ENCODE data around the gene REEP2. TPM values are rescaled to one million over a fixed set of nuclear protein-coding genes. Genes with fewer than 3 reads are reported as not detected.
A peak's percentile ranks its signal among the peaks of the same experiment; 100 is the strongest.

Gene REEP2
- total RNA-seq, 1 donor from 2014 or later, result 232 TPM

GRCh38 chr5:138444078-138444773, 5.4 kb downstream of the REEP2 start:
- Mint-ChIP-seq H3K4me3 (ENCODE audit: unreplicated experiment) (no peak overlapping the region), H3K36me3 (ENCODE audit: unreplicated experiment) (peaks cover 5% of the 10 kb centered on the region), H3K9me3 (ENCODE audit: unreplicated experiment) (peaks cover 8% of the 10 kb centered on the region), H3K4me1 (ENCODE audit: low read depth, unreplicated experiment) (peaks cover 17% of the 10 kb centered on the region), H3K27me3 (ENCODE audit: unreplicated experiment) (peaks cover 6% of the 10 kb centered on the region), H3K27ac (ENCODE audit: unreplicated experiment) (no peak overlapping the region)
- no peak for DNase-seq
- TF ChIP-seq CTCF (IDR thresholded peaks at IDR 0.05; ENCODE audit: partially characterized antibody, unreplicated experiment), result no peak

GRCh38 chr5:138444774-138445546, 6.1 kb downstream of the REEP2 start:
- peaks cover 6% of the 10 kb centered on the region for H3K27me3 Mint-ChIP-seq (ENCODE audit: unreplicated experiment)
- TF ChIP-seq CTCF (IDR thresholded peaks at IDR 0.05; ENCODE audit: partially characterized antibody, unreplicated experiment), result no peak
- no peak overlapping the region for H3K4me3 Mint-ChIP-seq (ENCODE audit: unreplicated experiment)
- no peak overlapping the region for H3K27ac Mint-ChIP-seq (ENCODE audit: unreplicated experiment)
- H3K9me3 Mint-ChIP-seq (ENCODE audit: unreplicated experiment), result peaks cover 8% of the 10 kb centered on the region
- no peak for DNase-seq
- peaks cover 5% of the 10 kb centered on the region for H3K36me3 Mint-ChIP-seq (ENCODE audit: unreplicated experiment)
- H3K4me1 Mint-ChIP-seq (ENCODE audit: low read depth, unreplicated experiment), result peaks cover 17% of the 10 kb centered on the region

- Mint-ChIP-seq H3K27me3 (ENCODE audit: unreplicated experiment) (peaks cover 5% of the 10 kb centered on the region), H3K4me3 (ENCODE audit: unreplicated experiment) (no peak overlapping the region), H3K9me3 (ENCODE audit: unreplicated experiment) (peaks cover 8% of the 10 kb centered on the region), H3K36me3 (ENCODE audit: unreplicated experiment) (peaks cover 5% of the 10 kb centered on the region), H3K4me1 (ENCODE audit: low read depth, unreplicated experiment) (peaks cover 12% of the 10 kb centered on the region), H3K27ac (ENCODE audit: unreplicated experiment) (no peak overlapping the region)
- TF ChIP-seq CTCF (IDR thresholded peaks at IDR 0.05; ENCODE audit: partially characterized antibody, unreplicated experiment), result no peak
- no peak for DNase-seq
These were observed 6.9 kb downstream of the REEP2 start for GRCh38 chr5:138445547-138446271.

GRCh38 chr5:138448070-138448469, 9.2 kb downstream of the REEP2 start:
- peak overlapping the region; percentile 63 for H3K4me3 Mint-ChIP-seq (ENCODE audit: unreplicated experiment)
- peak overlapping the region; percentile 63 for H3K27ac Mint-ChIP-seq (ENCODE audit: unreplicated experiment)
- no peak for DNase-seq
- H3K27me3 Mint-ChIP-seq (ENCODE audit: unreplicated experiment), result peaks cover 4% of the 10 kb centered on the region
- peaks cover 4% of the 10 kb centered on the region for H3K36me3 Mint-ChIP-seq (ENCODE audit: unreplicated experiment)
- H3K9me3 Mint-ChIP-seq (ENCODE audit: unreplicated experiment), result peaks cover 5% of the 10 kb centered on the region
- TF ChIP-seq CTCF (IDR thresholded peaks at IDR 0.05; ENCODE audit: partially characterized antibody, unreplicated experiment), result no peak
- H3K4me1 Mint-ChIP-seq (ENCODE audit: low read depth, unreplicated experiment), result peaks cover 11% of the 10 kb centered on the region
